Measurements from ENCODE around the gene CYBA. TPM values are rescaled to one million over a fixed set of nuclear protein-coding genes. Genes with fewer than 3 reads are reported as not detected.

Gene CYBA
- total and polyA plus RNA-seq, 2 of the 13 experiments (the other 11 are each of a cell fraction or from before 2014, with no cell fraction given) = 196 to 250 TPM

DNA sequence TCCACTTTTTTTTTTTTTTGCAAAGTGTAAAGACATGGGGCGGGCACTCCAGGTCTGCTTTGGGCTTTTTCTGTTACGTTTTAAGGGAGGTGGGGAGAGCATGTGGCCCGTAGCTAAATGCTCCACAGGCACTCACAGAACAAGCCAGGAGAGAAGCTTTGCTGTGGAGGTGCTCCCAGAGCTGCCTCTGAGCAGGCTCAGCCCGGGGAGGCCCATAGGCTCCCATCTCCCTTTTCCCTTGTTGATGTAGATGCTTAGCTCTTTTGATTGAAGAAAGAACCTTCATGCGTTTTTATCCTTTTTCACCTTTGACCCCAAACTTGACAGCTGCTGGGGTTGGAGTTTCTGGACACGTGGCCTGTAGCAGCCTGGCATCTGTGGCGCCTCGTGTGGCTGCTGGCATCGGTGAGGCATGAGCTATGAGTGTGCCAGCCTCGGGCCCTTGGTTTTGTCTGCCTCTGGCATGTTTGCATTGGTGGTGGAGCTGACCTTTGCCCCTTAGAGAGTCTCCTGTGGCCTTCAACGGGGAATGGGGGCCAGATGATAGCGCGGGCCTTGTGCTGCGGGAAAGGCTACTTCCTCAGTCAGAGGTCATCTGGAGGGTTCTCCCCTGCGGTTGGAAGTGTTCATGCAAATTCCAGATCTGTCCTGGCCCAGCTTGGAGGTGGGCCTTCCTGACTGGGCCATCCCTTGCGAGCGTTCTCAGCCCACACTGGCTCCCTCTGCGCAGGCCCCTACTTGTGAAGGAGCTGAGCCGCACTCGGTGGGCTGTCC lies 32.5 kb downstream of the CYBA start (continued):
- TF ChIP-seq, protein P1, sequence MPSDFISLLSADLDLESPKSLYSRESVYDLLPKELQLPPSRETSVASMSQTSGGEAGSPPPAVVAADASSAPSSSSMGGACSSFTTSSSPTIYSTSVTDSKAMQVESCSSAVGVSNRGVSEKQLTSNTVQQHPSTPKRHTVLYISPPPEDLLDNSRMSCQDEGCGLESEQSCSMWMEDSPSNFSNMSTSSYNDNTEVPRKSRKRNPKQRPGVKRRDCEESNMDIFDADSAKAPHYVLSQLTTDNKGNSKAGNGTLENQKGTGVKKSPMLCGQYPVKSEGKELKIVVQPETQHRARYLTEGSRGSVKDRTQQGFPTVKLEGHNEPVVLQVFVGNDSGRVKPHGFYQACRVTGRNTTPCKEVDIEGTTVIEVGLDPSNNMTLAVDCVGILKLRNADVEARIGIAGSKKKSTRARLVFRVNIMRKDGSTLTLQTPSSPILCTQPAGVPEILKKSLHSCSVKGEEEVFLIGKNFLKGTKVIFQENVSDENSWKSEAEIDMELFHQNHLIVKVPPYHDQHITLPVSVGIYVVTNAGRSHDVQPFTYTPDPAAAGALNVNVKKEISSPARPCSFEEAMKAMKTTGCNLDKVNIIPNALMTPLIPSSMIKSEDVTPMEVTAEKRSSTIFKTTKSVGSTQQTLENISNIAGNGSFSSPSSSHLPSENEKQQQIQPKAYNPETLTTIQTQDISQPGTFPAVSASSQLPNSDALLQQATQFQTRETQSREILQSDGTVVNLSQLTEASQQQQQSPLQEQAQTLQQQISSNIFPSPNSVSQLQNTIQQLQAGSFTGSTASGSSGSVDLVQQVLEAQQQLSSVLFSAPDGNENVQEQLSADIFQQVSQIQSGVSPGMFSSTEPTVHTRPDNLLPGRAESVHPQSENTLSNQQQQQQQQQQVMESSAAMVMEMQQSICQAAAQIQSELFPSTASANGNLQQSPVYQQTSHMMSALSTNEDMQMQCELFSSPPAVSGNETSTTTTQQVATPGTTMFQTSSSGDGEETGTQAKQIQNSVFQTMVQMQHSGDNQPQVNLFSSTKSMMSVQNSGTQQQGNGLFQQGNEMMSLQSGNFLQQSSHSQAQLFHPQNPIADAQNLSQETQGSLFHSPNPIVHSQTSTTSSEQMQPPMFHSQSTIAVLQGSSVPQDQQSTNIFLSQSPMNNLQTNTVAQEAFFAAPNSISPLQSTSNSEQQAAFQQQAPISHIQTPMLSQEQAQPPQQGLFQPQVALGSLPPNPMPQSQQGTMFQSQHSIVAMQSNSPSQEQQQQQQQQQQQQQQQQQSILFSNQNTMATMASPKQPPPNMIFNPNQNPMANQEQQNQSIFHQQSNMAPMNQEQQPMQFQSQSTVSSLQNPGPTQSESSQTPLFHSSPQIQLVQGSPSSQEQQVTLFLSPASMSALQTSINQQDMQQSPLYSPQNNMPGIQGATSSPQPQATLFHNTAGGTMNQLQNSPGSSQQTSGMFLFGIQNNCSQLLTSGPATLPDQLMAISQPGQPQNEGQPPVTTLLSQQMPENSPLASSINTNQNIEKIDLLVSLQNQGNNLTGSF (CRISPR knock-in tag; IDR thresholded peaks at IDR 0.05) = 0 out of 2 replicates have a peak, but pooled peaks have one; percentile 50
- TF ChIP-seq, protein P2, sequence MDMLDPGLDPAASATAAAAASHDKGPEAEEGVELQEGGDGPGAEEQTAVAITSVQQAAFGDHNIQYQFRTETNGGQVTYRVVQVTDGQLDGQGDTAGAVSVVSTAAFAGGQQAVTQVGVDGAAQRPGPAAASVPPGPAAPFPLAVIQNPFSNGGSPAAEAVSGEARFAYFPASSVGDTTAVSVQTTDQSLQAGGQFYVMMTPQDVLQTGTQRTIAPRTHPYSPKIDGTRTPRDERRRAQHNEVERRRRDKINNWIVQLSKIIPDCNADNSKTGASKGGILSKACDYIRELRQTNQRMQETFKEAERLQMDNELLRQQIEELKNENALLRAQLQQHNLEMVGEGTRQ (IDR thresholded peaks at IDR 0.05; ENCODE audit: low read depth, low read length) = 0 out of 2 replicates have a peak, but pooled peaks have one; percentile 1
- TF ChIP-seq, protein P2 (CRISPR knock-in tag; IDR thresholded peaks at IDR 0.05; ENCODE audit: borderline replicate concordance) = peak; percentile 68; the same call in 1 of the 2 replicates
- no peak for TF ChIP-seq ARNT2 (CRISPR knock-in tag; IDR thresholded peaks at IDR 0.05; ENCODE audit: low read depth)
- TF ChIP-seq, protein P3, sequence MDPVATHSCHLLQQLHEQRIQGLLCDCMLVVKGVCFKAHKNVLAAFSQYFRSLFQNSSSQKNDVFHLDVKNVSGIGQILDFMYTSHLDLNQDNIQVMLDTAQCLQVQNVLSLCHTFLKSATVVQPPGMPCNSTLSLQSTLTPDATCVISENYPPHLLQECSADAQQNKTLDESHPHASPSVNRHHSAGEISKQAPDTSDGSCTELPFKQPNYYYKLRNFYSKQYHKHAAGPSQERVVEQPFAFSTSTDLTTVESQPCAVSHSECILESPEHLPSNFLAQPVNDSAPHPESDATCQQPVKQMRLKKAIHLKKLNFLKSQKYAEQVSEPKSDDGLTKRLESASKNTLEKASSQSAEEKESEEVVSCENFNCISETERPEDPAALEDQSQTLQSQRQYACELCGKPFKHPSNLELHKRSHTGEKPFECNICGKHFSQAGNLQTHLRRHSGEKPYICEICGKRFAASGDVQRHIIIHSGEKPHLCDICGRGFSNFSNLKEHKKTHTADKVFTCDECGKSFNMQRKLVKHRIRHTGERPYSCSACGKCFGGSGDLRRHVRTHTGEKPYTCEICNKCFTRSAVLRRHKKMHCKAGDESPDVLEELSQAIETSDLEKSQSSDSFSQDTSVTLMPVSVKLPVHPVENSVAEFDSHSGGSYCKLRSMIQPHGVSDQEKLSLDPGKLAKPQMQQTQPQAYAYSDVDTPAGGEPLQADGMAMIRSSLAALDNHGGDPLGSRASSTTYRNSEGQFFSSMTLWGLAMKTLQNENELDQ (CRISPR knock-in tag; IDR thresholded peaks at IDR 0.05; ENCODE audit: borderline replicate concordance) = no peak
- TF ChIP-seq, protein P4, sequence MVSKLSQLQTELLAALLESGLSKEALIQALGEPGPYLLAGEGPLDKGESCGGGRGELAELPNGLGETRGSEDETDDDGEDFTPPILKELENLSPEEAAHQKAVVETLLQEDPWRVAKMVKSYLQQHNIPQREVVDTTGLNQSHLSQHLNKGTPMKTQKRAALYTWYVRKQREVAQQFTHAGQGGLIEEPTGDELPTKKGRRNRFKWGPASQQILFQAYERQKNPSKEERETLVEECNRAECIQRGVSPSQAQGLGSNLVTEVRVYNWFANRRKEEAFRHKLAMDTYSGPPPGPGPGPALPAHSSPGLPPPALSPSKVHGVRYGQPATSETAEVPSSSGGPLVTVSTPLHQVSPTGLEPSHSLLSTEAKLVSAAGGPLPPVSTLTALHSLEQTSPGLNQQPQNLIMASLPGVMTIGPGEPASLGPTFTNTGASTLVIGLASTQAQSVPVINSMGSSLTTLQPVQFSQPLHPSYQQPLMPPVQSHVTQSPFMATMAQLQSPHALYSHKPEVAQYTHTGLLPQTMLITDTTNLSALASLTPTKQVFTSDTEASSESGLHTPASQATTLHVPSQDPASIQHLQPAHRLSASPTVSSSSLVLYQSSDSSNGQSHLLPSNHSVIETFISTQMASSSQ (IDR thresholded peaks at IDR 0.05; ENCODE audit: low read depth) = no peak
- TF ChIP-seq, protein P4 (CRISPR knock-in tag; IDR thresholded peaks at IDR 0.05; ENCODE audit: borderline replicate concordance) = peak; percentile 55; the same call in 1 of the 2 replicates
- TF ChIP-seq, protein P5, sequence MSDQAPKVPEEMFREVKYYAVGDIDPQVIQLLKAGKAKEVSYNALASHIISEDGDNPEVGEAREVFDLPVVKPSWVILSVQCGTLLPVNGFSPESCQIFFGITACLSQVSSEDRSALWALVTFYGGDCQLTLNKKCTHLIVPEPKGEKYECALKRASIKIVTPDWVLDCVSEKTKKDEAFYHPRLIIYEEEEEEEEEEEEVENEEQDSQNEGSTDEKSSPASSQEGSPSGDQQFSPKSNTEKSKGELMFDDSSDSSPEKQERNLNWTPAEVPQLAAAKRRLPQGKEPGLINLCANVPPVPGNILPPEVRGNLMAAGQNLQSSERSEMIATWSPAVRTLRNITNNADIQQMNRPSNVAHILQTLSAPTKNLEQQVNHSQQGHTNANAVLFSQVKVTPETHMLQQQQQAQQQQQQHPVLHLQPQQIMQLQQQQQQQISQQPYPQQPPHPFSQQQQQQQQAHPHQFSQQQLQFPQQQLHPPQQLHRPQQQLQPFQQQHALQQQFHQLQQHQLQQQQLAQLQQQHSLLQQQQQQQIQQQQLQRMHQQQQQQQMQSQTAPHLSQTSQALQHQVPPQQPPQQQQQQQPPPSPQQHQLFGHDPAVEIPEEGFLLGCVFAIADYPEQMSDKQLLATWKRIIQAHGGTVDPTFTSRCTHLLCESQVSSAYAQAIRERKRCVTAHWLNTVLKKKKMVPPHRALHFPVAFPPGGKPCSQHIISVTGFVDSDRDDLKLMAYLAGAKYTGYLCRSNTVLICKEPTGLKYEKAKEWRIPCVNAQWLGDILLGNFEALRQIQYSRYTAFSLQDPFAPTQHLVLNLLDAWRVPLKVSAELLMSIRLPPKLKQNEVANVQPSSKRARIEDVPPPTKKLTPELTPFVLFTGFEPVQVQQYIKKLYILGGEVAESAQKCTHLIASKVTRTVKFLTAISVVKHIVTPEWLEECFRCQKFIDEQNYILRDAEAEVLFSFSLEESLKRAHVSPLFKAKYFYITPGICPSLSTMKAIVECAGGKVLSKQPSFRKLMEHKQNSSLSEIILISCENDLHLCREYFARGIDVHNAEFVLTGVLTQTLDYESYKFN (CRISPR knock-in tag; conservative IDR thresholded peaks at IDR 0.05) = peak; percentile 92
